Mammary epithelial cell (primary cell): ENCODE measurements around the gene ZNF165.

Experiments used
- CTCF ChIP-seq, 2 donors: IDR thresholded peaks in 1 of 2; conservative IDR thresholded peaks in 1 of 2; 2 replicates each; pipeline ENCODE4 v1.5.1; 2011 to 2012; ENCODE audit warnings: inconsistent platforms in 2 of 2, low read length in 2 of 2, mild to moderate bottlenecking in 2 of 2, control low read depth in 1 of 2, low read depth in 1 of 2; ENCODE audit not compliant: insufficient read depth in 1 of 2; ENCODE audit errors: extremely low read depth in 1 of 2
- EZH2 ChIP-seq: IDR thresholded peaks from 2 replicates; pipeline ENCODE4 v1.6.1; 2012; ENCODE audit warnings: low read length, inconsistent platforms, borderline replicate concordance

- TF ChIP-seq CTCF (conservative IDR thresholded peaks at IDR 0.05 in 1 of 2, IDR thresholded peaks at IDR 0.05 in 1 of 2; ENCODE audit: extremely low read depth in 1 of 2, insufficient read depth in 1 of 2, low read depth in 1 of 2, low read length in 2 of 2) (no peak), EZH2 (no peak)
Measured at GRCh38 chr6:28105245-28105639, 24.9 kb downstream of the ZNF165 start.
